Pons (tissue), 1 donor: Measurements from ENCODE around the gene POLR1A.

Experiments used
- DNase-seq: peaks from one replicate; pipeline ENCODE4 v3.0.0-alpha.2; 2016; ENCODE audit warnings: low spot score

POLR1A gene

GRCh38 chr2:85978883-85979780, 126.6 kb downstream of the POLR1A start:
- DNase-seq = no peak

- DNase-seq = no peak
Measured at GRCh38 chr2:85976106-85976920, 129.4 kb downstream of the POLR1A start.

GRCh38 chr2:85975581-85975980, 130.1 kb downstream of the POLR1A start:
- no peak for DNase-seq

GRCh38 chr2:85974390-85974789, 131.3 kb downstream of the POLR1A start:
- no peak for DNase-seq

- DNase-seq = no peak
Measured at GRCh38 chr2:85972355-85972754, 133.3 kb downstream of the POLR1A start.

- no peak for DNase-seq
Measured at GRCh38 chr2:85971366-85971765, 134.3 kb downstream of the POLR1A start.
